Fibroblast of lung (primary cell): ENCODE measurements around the gene COL24A1. TPM values are rescaled to one million over a fixed set of nuclear protein-coding genes. Genes with fewer than 3 reads are reported as not detected.
A peak's percentile ranks its signal among the peaks of the same experiment; 100 is the strongest.

Source experiments
- DNase-seq, 2 donors: peaks; one replicate each; pipeline versions ENCODE4 v3.0.0 to v3.0.0-alpha.2; 2010; ENCODE audit warnings: low read depth in 2 of 2
- H2AFZ ChIP-seq: 2 replicates; pipeline ENCODE4 v1.5.1; 2012; ENCODE audit warnings: low read length, control low read depth, inconsistent platforms
- H3K27ac ChIP-seq: 2 replicates; pipeline ENCODE4 v1.5.1; 2011; ENCODE audit warnings: low read length, control low read depth; ENCODE audit not compliant: insufficient read depth
- H3K27me3 ChIP-seq: 2 replicates; pipeline ENCODE4 v1.5.1; 2011; ENCODE audit warnings: mild to moderate bottlenecking, low read length; ENCODE audit not compliant: control insufficient read depth, insufficient read depth
- H3K36me3 ChIP-seq: 2 replicates; pipeline ENCODE4 v1.5.1; 2011; ENCODE audit warnings: low read length; ENCODE audit not compliant: control insufficient read depth, insufficient read depth
- H3K4me1 ChIP-seq: 2 replicates; pipeline ENCODE4 v1.5.1; 2011; ENCODE audit warnings: low read length; ENCODE audit not compliant: control insufficient read depth, insufficient read depth; ENCODE audit errors: extremely low read depth
- H3K4me2 ChIP-seq: 2 replicates; pipeline ENCODE4 v1.5.1; 2011; ENCODE audit warnings: low read length, control low read depth; ENCODE audit not compliant: insufficient read depth; ENCODE audit errors: extremely low read depth
- H3K4me3 ChIP-seq, 4 experiments: fragments of 200-600 bp in 1 of 4; sonication (generic) in 1 of 4; replicated peaks in 1 of 4; 2 replicates each; pipeline ENCODE4 v1.5.1; 2011 to 2016; ENCODE audit warnings: low read length in 4 of 4, low read depth in 3 of 4, mild to moderate bottlenecking in 3 of 4, control low read depth in 2 of 4, inconsistent platforms in 1 of 4, mixed read lengths in 1 of 4; ENCODE audit not compliant: insufficient read depth in 1 of 4; ENCODE audit errors: control extremely low read depth in 1 of 4
- H3K79me2 ChIP-seq: 2 replicates; pipeline ENCODE4 v1.5.1; 2012; ENCODE audit warnings: mild to moderate bottlenecking, low read length, inconsistent platforms; ENCODE audit not compliant: control insufficient read depth, insufficient read depth
- H3K9ac ChIP-seq: 2 replicates; pipeline ENCODE4 v1.5.1; 2011; ENCODE audit warnings: mild to moderate bottlenecking, low read length, control low read depth; ENCODE audit not compliant: insufficient read depth
- H3K9me3 ChIP-seq: 2 replicates; pipeline ENCODE4 v1.5.1; 2012; ENCODE audit warnings: low read depth, low read length; ENCODE audit not compliant: control insufficient read depth, insufficient read depth
- H4K20me1 ChIP-seq: 2 replicates; pipeline ENCODE4 v1.5.1; 2011; ENCODE audit warnings: low read length; ENCODE audit not compliant: control insufficient read depth, insufficient read depth; ENCODE audit errors: extremely low read depth
- EZH2 ChIP-seq: IDR thresholded peaks from 2 replicates; pipeline ENCODE4 v1.5.1; 2012; ENCODE audit warnings: low read length, control low read depth, mild to moderate bottlenecking; ENCODE audit errors: missing control alignments
- polyA plus RNA-seq, 2 donors: library from polyadenylated mRNA; depleted of rRNA in 1 of 2; stranded (reverse) in 1 of 2; unstranded in 1 of 2; fragments of >200 nt; gene quantifications; 2 replicates each; pipeline ENCODE4 v1.2.1, GENCODE V29; 2011 to 2012; ENCODE audit warnings: missing spikeins in 1 of 2
- total RNA-seq: library from RNA; depleted of rRNA; stranded (reverse); fragments of >200 nt; gene quantifications from 2 replicates; pipeline ENCODE4 v1.2.1, GENCODE V29; 2014
- TF ChIP-seq, protein P1 (sequence below), 2 donors: IDR thresholded peaks in 1 of 2; conservative IDR thresholded peaks in 1 of 2; 1 replicate in 1 of 2; 2 replicates in 1 of 2; pipeline ENCODE4 v1.5.1; 2011 to 2012; ENCODE audit warnings: low read length in 2 of 2, control low read depth in 1 of 2, inconsistent platforms in 1 of 2, low read depth in 1 of 2, mild to moderate bottlenecking in 1 of 2

COL24A1 gene
- total and polyA plus RNA-seq, 2 donors (not counting 1 experiment from before 2014, with no cell fraction given): 0.31 to 3.3 TPM

DNA sequence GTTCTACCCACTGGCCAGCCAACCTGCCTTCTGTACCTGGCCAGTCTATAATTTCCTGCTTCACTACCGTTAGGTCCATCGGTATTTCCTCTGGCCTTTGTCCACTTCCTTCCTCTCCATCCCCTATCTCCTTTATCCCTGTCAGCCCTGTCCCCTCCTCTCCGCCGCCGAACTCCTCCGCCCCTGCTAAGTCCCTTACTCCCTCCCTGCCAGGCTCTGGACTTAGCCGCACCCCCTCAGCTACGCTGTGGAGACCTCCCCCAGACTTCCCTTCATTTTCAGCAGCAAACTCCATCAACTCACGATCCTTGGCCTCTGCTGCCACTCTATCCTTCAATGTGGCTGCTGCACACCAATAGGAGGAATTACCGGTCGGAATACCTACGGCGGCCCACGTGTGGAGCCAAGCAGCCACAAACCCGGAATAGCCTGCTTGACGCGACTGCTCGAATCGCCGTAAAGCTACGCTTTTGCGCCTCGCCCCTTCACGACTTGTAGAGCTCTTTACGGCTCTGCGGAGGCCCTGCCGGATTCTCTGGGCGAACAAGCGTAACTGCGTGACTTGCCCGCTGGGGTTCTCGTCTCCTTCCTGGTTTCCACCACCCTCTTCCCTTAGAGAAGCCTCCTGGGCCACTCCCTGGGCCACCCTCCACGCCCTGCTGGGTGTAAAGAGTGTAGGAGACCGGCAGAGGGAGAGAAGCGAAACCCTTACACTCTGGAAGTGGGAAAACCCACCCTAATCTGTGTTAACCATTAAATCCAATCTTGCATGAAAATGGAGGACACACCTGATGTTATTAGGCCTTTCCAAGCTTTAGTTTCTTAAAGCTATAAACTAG, 448.4 kb downstream of the COL24A1 start, which contains the start of gene ZNHIT6:
Gene ZNHIT6, minus strand, starts transcription at position 444 of the 839 bp plus-strand sequence. Its CDS starts 149 bp downstream, at position 295.
- Histone ChIP-seq H2AFZ (peak within 1 kb of the TSS; percentile 97), H3K27me3 (no peaks in the 10 kb centered on the region), H3K4me1 (no peaks in the 10 kb centered on the region), H3K4me3 (peak within 1 kb of the TSS; percentile 81 to 94 (median 88)), H3K27ac (peak within 1 kb of the TSS; percentile 77), H4K20me1 (no peaks in the 10 kb centered on the region), H3K4me2 (peak within 1 kb of the TSS; percentile 91), H3K9me3 (no peaks in the 10 kb centered on the region), H3K9ac (peak within 1 kb of the TSS; percentile 66), H3K36me3 (no peaks in the 10 kb centered on the region), H3K79me2 (peaks cover 25% of the 10 kb centered on the region)
- no peak for TF ChIP-seq EZH2
- TF ChIP-seq, protein P1, sequence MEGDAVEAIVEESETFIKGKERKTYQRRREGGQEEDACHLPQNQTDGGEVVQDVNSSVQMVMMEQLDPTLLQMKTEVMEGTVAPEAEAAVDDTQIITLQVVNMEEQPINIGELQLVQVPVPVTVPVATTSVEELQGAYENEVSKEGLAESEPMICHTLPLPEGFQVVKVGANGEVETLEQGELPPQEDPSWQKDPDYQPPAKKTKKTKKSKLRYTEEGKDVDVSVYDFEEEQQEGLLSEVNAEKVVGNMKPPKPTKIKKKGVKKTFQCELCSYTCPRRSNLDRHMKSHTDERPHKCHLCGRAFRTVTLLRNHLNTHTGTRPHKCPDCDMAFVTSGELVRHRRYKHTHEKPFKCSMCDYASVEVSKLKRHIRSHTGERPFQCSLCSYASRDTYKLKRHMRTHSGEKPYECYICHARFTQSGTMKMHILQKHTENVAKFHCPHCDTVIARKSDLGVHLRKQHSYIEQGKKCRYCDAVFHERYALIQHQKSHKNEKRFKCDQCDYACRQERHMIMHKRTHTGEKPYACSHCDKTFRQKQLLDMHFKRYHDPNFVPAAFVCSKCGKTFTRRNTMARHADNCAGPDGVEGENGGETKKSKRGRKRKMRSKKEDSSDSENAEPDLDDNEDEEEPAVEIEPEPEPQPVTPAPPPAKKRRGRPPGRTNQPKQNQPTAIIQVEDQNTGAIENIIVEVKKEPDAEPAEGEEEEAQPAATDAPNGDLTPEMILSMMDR (conservative IDR thresholded peaks at IDR 0.05 in 1 of 2, IDR thresholded peaks at IDR 0.05 in 1 of 2; ENCODE audit: low read depth in 1 of 2, low read length in 2 of 2): peak; percentile 47 to 50
- DNase-seq: peak; percentile 98

DNA sequence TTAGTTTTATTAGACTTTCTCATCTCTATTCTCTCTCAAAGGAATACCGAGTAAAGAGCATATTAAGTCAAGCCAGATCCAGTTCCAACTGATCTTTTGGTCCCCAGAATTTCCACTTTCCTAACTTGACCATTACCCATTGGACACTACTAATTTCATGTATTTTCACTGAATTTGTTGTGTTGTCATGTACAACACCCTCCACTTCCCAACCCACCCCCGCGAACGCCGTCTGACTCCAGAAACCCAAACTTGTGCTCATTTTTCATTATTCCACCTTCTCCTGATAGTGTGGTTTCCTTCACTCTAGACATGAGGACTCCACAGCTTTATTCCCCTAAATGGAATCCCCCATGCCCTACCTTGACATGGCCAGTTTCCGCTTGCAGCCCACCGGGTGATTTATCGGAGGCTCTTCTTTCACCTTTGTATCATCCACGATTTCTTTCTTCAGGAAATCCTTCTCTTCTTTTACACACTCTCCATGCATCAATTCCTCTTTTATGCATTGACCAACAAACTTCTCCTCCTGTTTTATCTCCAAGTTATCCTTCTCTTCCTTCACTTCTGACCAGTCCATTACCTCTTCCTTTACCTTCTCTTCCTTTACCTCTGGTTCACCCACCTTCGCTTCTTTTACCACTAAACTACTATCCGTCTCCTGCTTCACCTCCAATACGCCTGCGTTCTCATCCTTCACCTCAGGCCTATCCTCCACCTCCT, 449.1 kb downstream of the COL24A1 start:
- Histone ChIP-seq H3K79me2 (peaks cover 29% of the 10 kb centered on the region), H2AFZ (peak overlapping the region; percentile 97)

More for the DNA sequence above, 449.1 kb downstream of the COL24A1 start:
- no peaks in the 10 kb centered on the region for H4K20me1 ChIP-seq
- no peaks in the 10 kb centered on the region for H3K36me3 ChIP-seq
- H3K4me2 ChIP-seq: peak overlapping the region; percentile 91
- no peaks in the 10 kb centered on the region for H3K9me3 ChIP-seq
- DNase-seq: peak in 1 of 2 donors; percentile 7
- H3K27me3 ChIP-seq: no peaks in the 10 kb centered on the region
- H3K27ac ChIP-seq: peak overlapping the region; percentile 77
- peak overlapping the region; percentile 81 to 94 (median 88) for H3K4me3 ChIP-seq
- peak overlapping the region; percentile 66 for H3K9ac ChIP-seq
- H3K4me1 ChIP-seq: no peaks in the 10 kb centered on the region
- no peak for TF ChIP-seq EZH2
- TF ChIP-seq, protein P1 (conservative IDR thresholded peaks at IDR 0.05 in 1 of 2, IDR thresholded peaks at IDR 0.05 in 1 of 2; ENCODE audit: low read depth in 1 of 2, low read length in 2 of 2): no peak
